Placental pericyte (primary cell): ENCODE measurements around the gene NOA1. TPM values are rescaled to one million over a fixed set of nuclear protein-coding genes. Genes with fewer than 3 reads are reported as not detected.

Source experiments
- small RNA-seq: library from RNA; depleted of rRNA; stranded (forward); fragments of <200 nt; gene quantifications from one replicate; pipeline ENCODE3, GENCODE V24; 2012; ENCODE audit warnings: low replicate concordance
- total RNA-seq: library from RNA; depleted of rRNA; stranded (reverse); fragments of >200 nt; gene quantifications from 2 replicates; pipeline ENCODE4 v1.2.3, GENCODE V29; 2012

The NOA1 gene
- total RNA-seq = 20.5 and 27.6 TPM in 2 replicates

DNA sequence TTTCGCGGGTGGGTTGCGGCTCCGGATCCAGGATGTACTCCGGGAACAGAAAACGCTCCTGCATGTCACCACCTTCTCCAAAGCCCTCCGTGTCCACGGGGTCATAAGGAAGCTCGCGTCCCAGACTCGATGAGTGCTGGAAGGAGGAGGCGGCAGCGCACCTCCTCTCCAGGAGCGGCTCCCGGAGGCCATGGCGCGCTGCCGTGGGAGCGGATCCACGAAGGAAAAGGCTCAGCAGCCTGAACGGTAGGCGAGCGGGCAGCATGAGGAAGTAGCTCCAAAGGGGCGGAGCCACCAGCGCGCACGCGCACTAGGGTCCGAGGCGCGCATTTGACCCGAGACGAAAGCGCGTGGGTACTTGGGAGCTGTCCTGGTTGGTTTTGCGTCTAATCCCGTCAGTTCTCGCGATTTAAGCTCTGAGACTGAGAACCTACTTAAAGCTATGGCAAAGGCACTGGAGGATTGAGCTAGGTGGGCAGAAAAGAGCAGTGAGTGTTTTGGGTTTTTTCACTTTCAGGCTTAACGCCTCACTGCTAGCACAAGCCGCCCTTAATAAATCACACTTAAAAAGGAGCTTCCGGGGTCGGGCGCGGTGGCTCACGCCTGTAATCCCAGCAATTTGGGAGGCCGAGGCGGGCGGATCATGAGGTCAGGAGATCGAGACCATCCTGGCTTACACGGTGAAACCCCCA lies at the start of gene NOA1:
NOA1 (minus strand) TSS at position 286 of the 692 bp plus-strand sequence; CDS start at position 265, 21 bp downstream.

GRCh38 chr4:56978750-56979303 lies 1.4 kb upstream of the NOA1 start, which contains the start of gene POLR2B:
Gene POLR2B (plus strand): TSS chr4:56978896. CDS start chr4:56978986, 90 bp downstream.

Small RNAs within 50 kb of the gene (small RNA-seq; reads per million reads assigned to genes)
- not detected for gene RNU6-998P

Other genes with a start within 250 kb of the NOA1 start
- not detected in 2 replicates for gene SPINK2, start 155.9 kb downstream of the NOA1 start, total RNA-seq
- 34.8 and 58.8 TPM in 2 replicates for gene REST, start 69.7 kb downstream of the NOA1 start, total RNA-seq
- gene POLR2B, start 1.3 kb upstream of the NOA1 start, total RNA-seq = 114 and 135 TPM in 2 replicates
- 311 and 330 TPM in 2 replicates for gene IGFBP7, start 132.8 kb upstream of the NOA1 start, total RNA-seq